Measurements from ENCODE around the gene UBASH3A. TPM values are rescaled to one million over a fixed set of nuclear protein-coding genes. Genes with fewer than 3 reads are reported as not detected.

The UBASH3A gene
- total RNA-seq, 3 donors from 2014 or later (not counting 1 experiment from before 2014, with no cell fraction given) = 0.66 to 5.0 (median 2.0) TPM

GRCh38 chr21:42361286-42361685 lies 42.4 kb upstream of the UBASH3A start:
- peaks cover 6% of the 10 kb centered on the region for H3K9me3 ChIP-seq (ENCODE audit: control insufficient read depth, insufficient read depth, low read length)
- H3K9me3 Mint-ChIP-seq = no peaks in the 10 kb centered on the region
- ATAC-seq = no peak
- no peak overlapping the region for H3K27ac Mint-ChIP-seq
- 71% methylated on average over 7 of the region's 7 CpGs for WGBS (ENCODE audit: insufficient coverage)
- no peak overlapping the region for H3K4me3 ChIP-seq (ENCODE audit: low read length)
- TF ChIP-seq CTCF (IDR thresholded peaks at IDR 0.05) = no peak
- H3K4me3 Mint-ChIP-seq = no peak overlapping the region
- H3K27me3 ChIP-seq (ENCODE audit: control insufficient read depth, insufficient read depth, low read length) = peaks cover 10% of the 10 kb centered on the region
- DNase-seq = no peak
- intact Hi-C loops (cut with micrococcal nuclease) = no loop called here
- H3K27me3 Mint-ChIP-seq (ENCODE audit: low read depth in 2 of 2) = peaks cover 31 to 47% of the 10 kb centered on the region in 2 donors
- no peaks in the 10 kb centered on the region for H3K4me1 Mint-ChIP-seq
- no peaks in the 10 kb centered on the region for H3K36me3 Mint-ChIP-seq
- no peaks in the 10 kb centered on the region for H3K36me3 ChIP-seq (ENCODE audit: control insufficient read depth, insufficient read depth, low read length)
- H3K27ac ChIP-seq (ENCODE audit: low read length) = no peak overlapping the region
- H3K4me1 ChIP-seq (ENCODE audit: control insufficient read depth, insufficient read depth, low read length) = peaks cover 9% of the 10 kb centered on the region

- ATAC-seq = no peak
- no peak for TF ChIP-seq CTCF (IDR thresholded peaks at IDR 0.05)
- H3K27me3 ChIP-seq (ENCODE audit: control insufficient read depth, insufficient read depth, low read length) = peaks cover 7% of the 10 kb centered on the region
Observed at GRCh38 chr21:42362198-42362597, 41.5 kb upstream of the UBASH3A start.

GRCh38 chr21:42362700-42363099 lies 41.0 kb upstream of the UBASH3A start:
- ATAC-seq (no peak), DNase-seq (no peak)
- Mint-ChIP-seq H3K27ac (no peak overlapping the region), H3K36me3 (no peaks in the 10 kb centered on the region), H3K9me3 (no peaks in the 10 kb centered on the region), H3K4me1 (no peaks in the 10 kb centered on the region), H3K4me3 (no peak overlapping the region), H3K27me3 (ENCODE audit: low read depth in 2 of 2) (peaks cover 28 to 33% of the 10 kb centered on the region in 2 donors)
- peaks cover 7% of the 10 kb centered on the region for H3K27me3 ChIP-seq (ENCODE audit: control insufficient read depth, insufficient read depth, low read length)
- H3K4me3 ChIP-seq (ENCODE audit: low read length) = no peak overlapping the region
- 77% methylated on average over 8 of the region's 9 CpGs for WGBS (ENCODE audit: insufficient coverage)
- H3K9me3 ChIP-seq (ENCODE audit: control insufficient read depth, insufficient read depth, low read length) = peaks cover 6% of the 10 kb centered on the region
- no peak overlapping the region for H3K27ac ChIP-seq (ENCODE audit: low read length)
- H3K36me3 ChIP-seq (ENCODE audit: control insufficient read depth, insufficient read depth, low read length) = no peaks in the 10 kb centered on the region
- TF ChIP-seq CTCF (IDR thresholded peaks at IDR 0.05) = no peak
- intact Hi-C loops (cut with micrococcal nuclease) = no loop called here
- peaks cover 9% of the 10 kb centered on the region for H3K4me1 ChIP-seq (ENCODE audit: control insufficient read depth, insufficient read depth, low read length)

More at GRCh38 chr21:42362198-42362597, 41.5 kb upstream of the UBASH3A start:
- Mint-ChIP-seq H3K4me3 (no peak overlapping the region), H3K4me1 (no peaks in the 10 kb centered on the region), H3K9me3 (no peaks in the 10 kb centered on the region), H3K27ac (no peak overlapping the region), H3K27me3 (ENCODE audit: low read depth in 2 of 2) (peaks cover 31 to 38% of the 10 kb centered on the region in 2 donors), H3K36me3 (no peaks in the 10 kb centered on the region)
- H3K9me3 ChIP-seq (ENCODE audit: control insufficient read depth, insufficient read depth, low read length) = peaks cover 6% of the 10 kb centered on the region
- intact Hi-C loops (cut with micrococcal nuclease) = no loop called here
- H3K36me3 ChIP-seq (ENCODE audit: control insufficient read depth, insufficient read depth, low read length) = no peaks in the 10 kb centered on the region
- H3K4me1 ChIP-seq (ENCODE audit: control insufficient read depth, insufficient read depth, low read length) = peaks cover 9% of the 10 kb centered on the region
- H3K4me3 ChIP-seq (ENCODE audit: low read length) = no peak overlapping the region
- H3K27ac ChIP-seq (ENCODE audit: low read length) = no peak overlapping the region
- WGBS (ENCODE audit: insufficient coverage) = 92% methylated on average over 9 of the region's 12 CpGs
- DNase-seq = no peak

- 48% methylated on average over 8 of the region's 8 CpGs for WGBS (ENCODE audit: insufficient coverage)
- H3K27ac ChIP-seq (ENCODE audit: low read length) = no peak overlapping the region
- ATAC-seq = no peak
- no peak overlapping the region for H3K4me3 ChIP-seq (ENCODE audit: low read length)
- DNase-seq = no peak
- Mint-ChIP-seq H3K27me3 (ENCODE audit: low read depth in 2 of 2) (peaks cover 25 to 27% of the 10 kb centered on the region in 2 donors), H3K9me3 (no peaks in the 10 kb centered on the region), H3K4me3 (no peak overlapping the region), H3K4me1 (no peaks in the 10 kb centered on the region), H3K36me3 (no peaks in the 10 kb centered on the region), H3K27ac (no peak overlapping the region)
- intact Hi-C loops (cut with micrococcal nuclease) = no loop called here
- peaks cover 3% of the 10 kb centered on the region for H3K27me3 ChIP-seq (ENCODE audit: control insufficient read depth, insufficient read depth, low read length)
- peaks cover 6% of the 10 kb centered on the region for H3K9me3 ChIP-seq (ENCODE audit: control insufficient read depth, insufficient read depth, low read length)
- H3K4me1 ChIP-seq (ENCODE audit: control insufficient read depth, insufficient read depth, low read length) = peaks cover 9% of the 10 kb centered on the region
- H3K36me3 ChIP-seq (ENCODE audit: control insufficient read depth, insufficient read depth, low read length) = no peaks in the 10 kb centered on the region
- no peak for TF ChIP-seq CTCF (IDR thresholded peaks at IDR 0.05)
Observed at GRCh38 chr21:42363312-42363711, 40.4 kb upstream of the UBASH3A start.
